ENCODE measurements around the gene HIVEP3.

DNA sequence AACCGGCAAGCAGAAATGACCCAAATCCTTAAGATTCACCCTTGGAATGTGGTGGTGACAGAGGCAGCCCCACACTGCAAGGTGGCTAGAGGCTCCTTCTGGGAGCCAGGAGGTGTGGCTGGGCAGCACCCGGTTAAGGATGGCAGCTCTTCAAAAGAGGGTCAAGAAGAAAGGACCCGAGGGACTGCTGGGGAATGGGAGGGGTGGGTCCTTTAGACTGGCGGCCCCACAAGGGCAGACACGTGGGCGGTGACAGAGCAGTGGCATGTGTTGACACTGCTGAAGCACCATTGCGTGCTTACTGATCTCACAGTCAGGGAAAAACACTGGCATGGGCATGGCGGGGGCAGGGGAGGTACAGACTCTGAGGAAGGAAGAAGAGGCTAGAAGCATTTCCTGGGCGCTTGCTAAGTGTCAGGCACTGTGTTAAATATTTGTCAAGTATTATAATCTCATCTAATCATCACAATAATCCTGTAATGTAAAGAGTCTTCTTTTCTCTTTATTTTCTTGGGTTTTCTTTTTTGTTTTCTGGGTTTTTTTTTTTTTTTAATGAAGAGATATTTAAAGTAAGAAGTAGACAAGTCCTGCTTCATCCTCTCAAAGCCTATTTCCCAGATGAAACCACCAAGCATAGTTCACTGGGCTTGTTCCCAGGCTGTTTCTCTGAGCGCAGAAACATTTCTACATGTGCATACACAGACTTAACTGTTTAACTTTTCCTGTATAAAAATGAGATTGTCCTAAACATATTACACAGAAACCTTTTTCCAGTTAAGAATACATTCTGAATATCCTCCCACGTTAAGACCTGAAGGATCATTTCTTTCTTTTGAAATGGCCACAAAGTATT, 268.5 kb downstream of the HIVEP3 start:
- TF ChIP-seq, protein P1, sequence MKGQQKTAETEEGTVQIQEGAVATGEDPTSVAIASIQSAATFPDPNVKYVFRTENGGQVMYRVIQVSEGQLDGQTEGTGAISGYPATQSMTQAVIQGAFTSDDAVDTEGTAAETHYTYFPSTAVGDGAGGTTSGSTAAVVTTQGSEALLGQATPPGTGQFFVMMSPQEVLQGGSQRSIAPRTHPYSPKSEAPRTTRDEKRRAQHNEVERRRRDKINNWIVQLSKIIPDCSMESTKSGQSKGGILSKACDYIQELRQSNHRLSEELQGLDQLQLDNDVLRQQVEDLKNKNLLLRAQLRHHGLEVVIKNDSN (IDR thresholded peaks at IDR 0.05), result no peak
- TF ChIP-seq FOXM1 (IDR thresholded peaks at IDR 0.05; ENCODE audit: borderline replicate concordance, low read depth), result no peak
- no peak for TF ChIP-seq EP300 (IDR thresholded peaks at IDR 0.05; ENCODE audit: borderline replicate concordance)
- TF ChIP-seq CREB1 (IDR thresholded peaks at IDR 0.05; ENCODE audit: low read depth), result no peak
- TF ChIP-seq REST (IDR thresholded peaks at IDR 0.05; ENCODE audit: low read depth), result no peak
- TF ChIP-seq, protein P2, sequence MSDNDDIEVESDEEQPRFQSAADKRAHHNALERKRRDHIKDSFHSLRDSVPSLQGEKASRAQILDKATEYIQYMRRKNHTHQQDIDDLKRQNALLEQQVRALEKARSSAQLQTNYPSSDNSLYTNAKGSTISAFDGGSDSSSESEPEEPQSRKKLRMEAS (IDR thresholded peaks at IDR 0.05), result no peak
